Osteoblast (primary cell): ENCODE data around the gene TRIM71. TPM values are rescaled to one million over a fixed set of nuclear protein-coding genes. Genes with fewer than 3 reads are reported as not detected.
A peak's percentile ranks its signal among the peaks of the same experiment; 100 is the strongest.
"Not testable (repeated sequence)": the region's sequence is repeated elsewhere in the genome, so short reads cannot be mapped to it uniquely, and the experiment has no call there.

Experiments used
- DNase-seq: peaks from one replicate; pipeline ENCODE4 v3.0.0; 2011; ENCODE audit warnings: low spot score, mixed read lengths; ENCODE audit not compliant: insufficient read length; ENCODE audit errors: missing footprints
- H2AFZ ChIP-seq: 2 replicates; pipeline ENCODE4 v1.6.0; 2011; ENCODE audit warnings: mild to moderate bottlenecking, low read length
- H3K27ac ChIP-seq: 2 replicates; pipeline ENCODE4 v1.5.1; 2011; ENCODE audit warnings: mild to moderate bottlenecking, low read depth, low read length, moderate library complexity
- H3K27me3 ChIP-seq: 2 replicates; pipeline ENCODE4 v1.6.0; 2012; ENCODE audit warnings: mild to moderate bottlenecking, control low read depth, inconsistent platforms, low read length, moderate library complexity; ENCODE audit not compliant: insufficient read depth
- H3K36me3 ChIP-seq: 2 replicates; pipeline ENCODE4 v1.5.1; 2011; ENCODE audit warnings: mild to moderate bottlenecking, low read length, control low read depth, moderate library complexity; ENCODE audit not compliant: insufficient read depth
- H3K4me1 ChIP-seq: 2 replicates; pipeline ENCODE4 v1.5.1; 2011; ENCODE audit warnings: mild to moderate bottlenecking, low read length, control low read depth, moderate library complexity; ENCODE audit not compliant: insufficient read depth
- H3K4me2 ChIP-seq: 2 replicates; pipeline ENCODE4 v1.6.0; 2011; ENCODE audit warnings: mild to moderate bottlenecking, low read length; ENCODE audit not compliant: insufficient read depth
- H3K4me3 ChIP-seq: fragments of 200-600 bp; sonication (generic); 3 replicates; pipeline ENCODE4 v1.5.1; 2012; ENCODE audit warnings: mild to moderate bottlenecking, low read length, inconsistent platforms; ENCODE audit not compliant: insufficient read depth
- H3K79me2 ChIP-seq: 2 replicates; pipeline ENCODE4 v1.6.0; 2012; ENCODE audit warnings: mild to moderate bottlenecking, low read length, control low read depth, inconsistent platforms; ENCODE audit not compliant: insufficient read depth
- H3K9me3 ChIP-seq: 2 replicates; pipeline ENCODE4 v1.5.1; 2011; ENCODE audit warnings: low read depth, low read length, control low read depth
- H4K20me1 ChIP-seq: 2 replicates; pipeline ENCODE4 v1.6.0; 2012; ENCODE audit warnings: mild to moderate bottlenecking, low read length, control low read depth; ENCODE audit not compliant: insufficient read depth
- total RNA-seq: library from RNA; depleted of rRNA; stranded (reverse); fragments of >200 nt; gene quantifications from 2 replicates; pipeline ENCODE4 v1.2.3, GENCODE V29; 2012
- TF ChIP-seq, protein P1 (sequence below): IDR thresholded peaks from 2 replicates; pipeline ENCODE4 v1.5.1; 2011; ENCODE audit warnings: mild to moderate bottlenecking, low read depth, low read length, moderate library complexity; ENCODE audit errors: extremely low read depth

Gene TRIM71
- total RNA-seq, 1 donor = not detected

DNA sequence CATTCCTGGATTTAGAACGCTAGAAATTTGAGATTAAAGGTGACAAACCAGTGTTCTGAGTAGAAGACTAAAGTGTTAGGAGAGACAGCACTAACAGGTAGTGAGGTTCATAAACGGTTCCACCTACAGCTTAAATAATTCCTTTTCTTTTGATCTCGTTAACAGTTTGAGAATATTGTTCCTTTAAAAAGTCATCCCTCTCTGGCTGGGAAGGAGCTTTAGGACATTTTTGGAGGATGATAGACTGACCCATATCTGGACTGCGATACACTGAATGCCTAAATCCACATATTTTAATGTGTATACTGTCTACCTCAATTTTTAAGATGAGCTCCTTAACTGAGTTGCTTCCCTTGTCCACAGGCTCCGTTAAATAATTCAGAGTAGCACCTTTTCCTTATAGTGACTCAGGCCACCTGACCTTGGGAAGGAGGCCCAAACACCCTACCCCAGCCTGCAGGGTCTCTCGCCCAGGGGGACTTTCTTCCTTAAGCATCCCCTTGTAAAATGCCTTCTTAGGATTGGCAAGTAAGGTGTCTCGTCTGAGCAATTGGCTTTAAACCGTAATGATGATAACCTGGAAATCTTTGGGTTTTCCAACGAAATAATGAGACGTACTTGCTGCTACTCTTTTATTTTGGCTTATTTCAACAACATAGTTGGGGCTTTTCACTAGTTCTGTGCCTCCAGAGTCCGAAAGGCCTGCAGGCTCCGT lies 3.3 kb downstream of the TRIM71 start:
- Histone ChIP-seq H3K4me2 (no peak overlapping the region), H3K27me3 (peaks cover 84% of the 10 kb centered on the region), H3K79me2 (no peaks in the 10 kb centered on the region), H2AFZ (no peak overlapping the region), H3K36me3 (no peaks in the 10 kb centered on the region), H4K20me1 (no peaks in the 10 kb centered on the region), H3K4me1 (no peaks in the 10 kb centered on the region), H3K9me3 (peaks cover 8% of the 10 kb centered on the region), H3K4me3 (no peak overlapping the region), H3K27ac (no peak overlapping the region)
- TF ChIP-seq, protein P1, sequence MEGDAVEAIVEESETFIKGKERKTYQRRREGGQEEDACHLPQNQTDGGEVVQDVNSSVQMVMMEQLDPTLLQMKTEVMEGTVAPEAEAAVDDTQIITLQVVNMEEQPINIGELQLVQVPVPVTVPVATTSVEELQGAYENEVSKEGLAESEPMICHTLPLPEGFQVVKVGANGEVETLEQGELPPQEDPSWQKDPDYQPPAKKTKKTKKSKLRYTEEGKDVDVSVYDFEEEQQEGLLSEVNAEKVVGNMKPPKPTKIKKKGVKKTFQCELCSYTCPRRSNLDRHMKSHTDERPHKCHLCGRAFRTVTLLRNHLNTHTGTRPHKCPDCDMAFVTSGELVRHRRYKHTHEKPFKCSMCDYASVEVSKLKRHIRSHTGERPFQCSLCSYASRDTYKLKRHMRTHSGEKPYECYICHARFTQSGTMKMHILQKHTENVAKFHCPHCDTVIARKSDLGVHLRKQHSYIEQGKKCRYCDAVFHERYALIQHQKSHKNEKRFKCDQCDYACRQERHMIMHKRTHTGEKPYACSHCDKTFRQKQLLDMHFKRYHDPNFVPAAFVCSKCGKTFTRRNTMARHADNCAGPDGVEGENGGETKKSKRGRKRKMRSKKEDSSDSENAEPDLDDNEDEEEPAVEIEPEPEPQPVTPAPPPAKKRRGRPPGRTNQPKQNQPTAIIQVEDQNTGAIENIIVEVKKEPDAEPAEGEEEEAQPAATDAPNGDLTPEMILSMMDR = no peak
- DNase-seq = peak; percentile 66

DNA sequence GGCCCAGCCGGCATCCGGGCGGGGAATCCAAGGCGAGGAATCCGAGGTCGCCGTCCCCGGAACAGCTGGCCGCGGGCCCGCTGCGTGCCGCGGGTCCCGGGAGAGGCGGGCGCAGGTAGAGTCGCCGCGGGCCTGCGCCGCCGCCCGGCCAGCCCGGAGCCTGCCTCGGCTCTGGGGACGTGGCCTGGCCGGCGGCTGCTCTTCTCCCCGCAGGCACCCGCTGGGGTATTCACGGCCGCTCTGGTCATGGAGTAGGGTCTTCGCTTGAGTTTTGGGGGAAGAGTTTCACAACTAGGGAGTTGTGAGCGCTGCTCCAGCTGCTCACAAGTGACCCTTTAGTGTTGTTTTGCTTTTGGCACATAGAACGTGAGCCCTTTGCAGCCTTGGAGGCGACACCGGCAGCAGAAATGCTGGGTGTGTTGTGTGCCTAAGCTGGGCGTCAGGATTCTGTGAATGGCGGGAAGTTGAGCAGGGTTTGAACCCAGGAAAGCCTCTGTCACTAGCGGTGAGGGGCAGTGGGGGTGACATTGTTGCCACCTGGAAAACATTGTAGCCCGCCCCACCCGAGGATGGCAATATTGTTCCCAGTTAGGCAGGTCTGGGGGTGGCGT lies 4.0 kb downstream of the TRIM71 start:
- Histone ChIP-seq H3K4me2 (no peak overlapping the region), H4K20me1 (no peaks in the 10 kb centered on the region), H3K36me3 (no peaks in the 10 kb centered on the region), H3K4me3 (no peak overlapping the region), H2AFZ (no peak overlapping the region), H3K27me3 (peaks cover 78% of the 10 kb centered on the region), H3K9me3 (peaks cover 8% of the 10 kb centered on the region), H3K27ac (no peak overlapping the region), H3K4me1 (no peaks in the 10 kb centered on the region), H3K79me2 (no peaks in the 10 kb centered on the region)
- TF ChIP-seq, protein P1 = no peak
- peak; percentile 64 for DNase-seq

DNA sequence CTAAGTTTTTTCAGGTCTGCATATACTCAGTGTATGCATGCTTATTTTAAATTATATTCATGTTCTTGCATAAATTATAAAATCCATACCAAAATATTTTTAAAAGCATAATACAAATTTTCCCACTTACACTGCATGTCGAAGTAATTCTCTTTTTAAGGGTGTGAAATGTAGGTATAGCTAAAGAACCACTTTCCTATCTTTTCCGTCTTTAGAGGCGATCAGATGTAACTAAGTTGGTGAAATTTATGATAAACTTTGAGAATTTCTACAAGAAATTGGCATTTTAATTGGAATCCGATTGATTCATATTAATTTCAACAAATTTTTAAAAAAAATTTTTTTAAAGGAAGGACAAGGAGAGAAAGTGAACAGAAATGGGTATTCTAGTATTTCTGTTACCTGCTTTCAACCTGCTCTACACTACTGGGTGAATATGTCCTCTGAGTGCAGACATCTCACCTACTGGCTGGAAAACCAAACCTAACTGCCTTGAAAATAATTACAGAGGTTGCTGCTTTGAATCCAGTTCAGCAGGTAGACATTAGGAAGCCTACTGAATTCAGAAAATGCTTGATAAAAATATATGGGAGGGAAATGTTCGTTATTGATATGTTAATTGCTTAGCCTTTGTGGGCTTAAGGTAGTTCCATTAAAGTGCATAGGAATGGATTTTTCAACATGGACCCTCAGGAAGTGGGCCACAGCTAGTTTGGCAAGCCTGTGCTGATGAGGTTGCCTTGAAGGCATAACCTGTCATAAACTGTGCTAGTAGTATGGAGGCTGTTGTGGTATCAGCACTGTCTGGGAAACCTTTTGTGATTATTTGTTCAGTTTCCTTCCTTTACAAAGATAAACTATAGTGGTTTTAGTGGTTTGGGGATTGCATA lies 5.1 kb downstream of the TRIM71 start:
- Histone ChIP-seq H3K4me2 (no peak overlapping the region), H3K79me2 (no peaks in the 10 kb centered on the region), H3K4me1 (no peaks in the 10 kb centered on the region), H3K27ac (no peak overlapping the region), H2AFZ (no peak overlapping the region), H3K36me3 (no peaks in the 10 kb centered on the region), H4K20me1 (no peaks in the 10 kb centered on the region), H3K9me3 (peaks cover 8% of the 10 kb centered on the region), H3K27me3 (peaks cover 68% of the 10 kb centered on the region), H3K4me3 (no peak overlapping the region)
- TF ChIP-seq, protein P1 = no peak
- peak; percentile 80 for DNase-seq

DNA sequence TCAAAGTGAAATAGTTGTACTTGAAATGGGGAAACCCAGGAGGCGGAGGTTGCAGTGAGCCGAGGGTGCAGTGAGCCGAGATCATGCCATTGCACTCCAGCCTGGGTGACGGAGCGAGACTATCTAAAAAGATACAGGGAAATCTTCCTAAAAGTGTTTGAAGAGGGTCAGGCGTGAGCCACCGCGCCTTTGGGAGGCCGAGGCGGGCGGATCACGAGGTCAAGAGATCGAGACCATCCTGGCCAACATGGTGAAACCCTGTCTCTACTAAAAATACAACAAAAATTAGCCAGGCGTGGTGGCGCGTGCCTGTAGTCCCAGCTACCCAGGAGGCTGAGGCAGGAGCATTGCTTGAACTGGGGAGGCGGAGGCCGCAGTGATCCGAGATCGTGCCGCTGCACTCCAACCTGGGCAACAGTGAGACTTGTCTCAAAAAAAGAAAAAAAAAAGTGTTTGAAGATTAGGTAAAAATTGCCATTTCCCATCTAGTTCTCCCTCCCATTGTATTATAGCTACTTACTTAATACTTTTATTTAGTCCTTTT lies 5.9 kb downstream of the TRIM71 start:
- peaks cover 64% of the 10 kb centered on the region for H3K27me3 ChIP-seq
- not testable (repeated sequence) for H3K4me3 ChIP-seq, H3K79me2 ChIP-seq, H3K4me2 ChIP-seq, DNase-seq, H2AFZ ChIP-seq, H3K36me3 ChIP-seq, H4K20me1 ChIP-seq, H3K27ac ChIP-seq, H3K9me3 ChIP-seq, H3K4me1 ChIP-seq
